ENCODE measurements around the gene RGS3.
"Not testable (repeated sequence)": the region's sequence is repeated elsewhere in the genome, so short reads cannot be mapped to it uniquely, and the experiment has no call there.

Gene RGS3

GRCh38 chr9:113545068-113545467 lies 81.5 kb downstream of the RGS3 start:
- DNase-seq (ENCODE audit: extremely low read depth, low read depth): no peak
- no peak for TF ChIP-seq CTCF (IDR thresholded peaks at IDR 0.05; ENCODE audit: low read depth, low read length)

GRCh38 chr9:113546566-113546965 lies 83.0 kb downstream of the RGS3 start:
- no peak for TF ChIP-seq CTCF (IDR thresholded peaks at IDR 0.05; ENCODE audit: low read depth, low read length)
- no peak for DNase-seq (ENCODE audit: extremely low read depth, low read depth)

- TF ChIP-seq CTCF (IDR thresholded peaks at IDR 0.05; ENCODE audit: low read depth, low read length): no peak
- no peak for DNase-seq (ENCODE audit: extremely low read depth, low read depth)
Observed at GRCh38 chr9:113547501-113547900, 84.0 kb downstream of the RGS3 start.

- no peak for TF ChIP-seq CTCF (IDR thresholded peaks at IDR 0.05; ENCODE audit: low read depth, low read length)
- no peak for DNase-seq (ENCODE audit: extremely low read depth, low read depth)
Observed at GRCh38 chr9:113548221-113549041, 84.9 kb downstream of the RGS3 start.

- DNase-seq (ENCODE audit: extremely low read depth, low read depth): not testable (repeated sequence)
Observed at GRCh38 chr9:113549892-113550291, 86.4 kb downstream of the RGS3 start.

GRCh38 chr9:113556877-113557593 lies 93.5 kb downstream of the RGS3 start:
- no peak for DNase-seq (ENCODE audit: extremely low read depth, low read depth)
- TF ChIP-seq CTCF (IDR thresholded peaks at IDR 0.05; ENCODE audit: low read depth, low read length): no peak

GRCh38 chr9:113558632-113559502 lies 95.3 kb downstream of the RGS3 start:
- DNase-seq (ENCODE audit: extremely low read depth, low read depth): no peak
- TF ChIP-seq CTCF (IDR thresholded peaks at IDR 0.05; ENCODE audit: low read depth, low read length): no peak
